DLD1 (cell line): ENCODE measurements around the gene PDXK.
"Not testable (repeated sequence)": the region's sequence is repeated elsewhere in the genome, so short reads cannot be mapped to it uniquely, and the experiment has no call there.

ENCODE experiments used
- in situ Hi-C: cut with HindIII; loops from 2 replicates; pipeline ENCODE4 v1.10.0; 2017; ENCODE audit warnings: low sequenced_read_pairs

PDXK gene

GRCh38 chr21:43718872-43719747 is at the start of gene PDXK:
TSS of gene PDXK (plus strand) at chr21:43719129. CDS start at chr21:43719295, 166 bp downstream.
- in situ Hi-C loops: no loop called here

DNA sequence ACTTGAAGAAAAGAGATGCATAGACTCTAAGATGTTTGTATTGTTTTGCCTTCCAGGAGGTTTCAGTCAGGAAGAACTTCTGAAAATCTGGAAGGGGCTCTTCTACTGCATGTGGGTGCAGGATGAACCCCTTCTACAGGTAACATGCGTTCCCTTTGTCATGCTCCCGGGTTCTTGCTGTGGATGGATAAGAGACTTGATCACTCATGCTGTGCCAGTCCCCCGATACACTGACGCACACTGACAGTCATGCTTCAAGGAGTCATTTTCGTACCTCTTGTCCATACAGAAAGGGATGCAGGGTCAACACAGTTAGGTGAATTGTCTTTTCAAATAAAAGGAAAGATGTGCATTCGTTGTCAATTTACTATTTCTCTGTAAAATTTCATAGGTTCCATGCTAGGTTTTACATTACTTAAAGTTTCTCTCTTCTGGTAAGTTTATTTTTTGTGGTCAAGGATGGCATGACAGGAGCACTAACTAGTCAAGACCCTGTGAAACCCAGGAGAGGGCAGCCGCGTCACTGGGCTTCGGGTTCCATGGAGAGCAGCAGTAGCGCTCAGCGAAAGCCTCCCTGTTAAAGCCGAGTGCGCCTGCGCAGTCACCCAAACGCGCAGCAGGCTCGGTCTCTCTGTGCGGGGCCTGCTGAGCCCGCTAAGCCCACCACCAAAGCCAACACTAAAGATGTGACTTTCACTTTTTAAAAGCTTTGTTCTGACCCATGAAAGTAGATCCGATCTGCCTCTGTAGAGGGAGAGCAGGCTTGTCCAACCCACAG is 48.9 kb upstream of the PDXK start:
- in situ Hi-C loops: no loop called here

- in situ Hi-C loops: no loop called here
These were observed 43.1 kb upstream of the PDXK start for GRCh38 chr21:43675871-43676270.

DNA sequence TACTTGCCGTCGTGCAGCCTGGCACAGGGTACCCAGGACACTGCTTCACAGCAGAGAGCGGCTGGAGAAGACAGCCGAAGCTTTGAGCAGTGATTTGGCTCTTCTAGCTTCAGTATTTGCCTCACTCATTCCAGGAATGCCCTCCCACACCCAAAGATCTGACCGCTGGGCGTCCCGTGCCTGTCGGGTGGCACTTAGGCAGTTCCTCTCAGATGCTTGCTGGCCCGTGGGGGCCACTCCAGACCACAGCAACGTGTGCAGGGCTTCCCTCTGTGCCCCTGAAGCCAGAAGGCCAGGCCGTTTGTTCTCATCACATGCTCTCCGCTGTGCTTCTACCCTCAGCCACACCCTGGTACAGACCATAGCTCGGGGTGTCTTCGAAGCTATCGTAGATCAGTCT is 42.5 kb upstream of the PDXK start:
- in situ Hi-C loops: no loop called here

DNA sequence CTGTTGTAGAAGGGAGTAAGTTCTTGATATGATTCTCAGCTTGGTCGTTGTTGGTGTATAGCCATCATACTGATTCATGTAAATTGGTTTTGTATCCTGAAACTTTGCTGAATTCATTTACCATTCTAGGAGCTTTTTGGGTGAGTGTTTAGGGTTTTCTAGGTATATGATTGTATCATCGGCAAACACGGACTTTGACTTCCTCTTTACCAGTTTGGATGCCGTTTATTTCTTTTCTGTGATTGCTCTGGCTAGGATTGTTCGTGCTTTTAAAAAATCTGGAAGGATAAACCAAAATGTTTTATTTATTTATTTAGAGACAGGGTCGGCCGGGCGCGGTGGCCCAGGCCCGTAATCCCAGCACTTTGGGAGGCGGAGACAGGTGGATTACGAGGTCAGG is 39.0 kb upstream of the PDXK start:
- in situ Hi-C loops: no loop called here

- in situ Hi-C loops: not testable (repeated sequence)
These were observed 38.5 kb upstream of the PDXK start for GRCh38 chr21:43680421-43680820.

GRCh38 chr21:43681650-43682049 is 37.3 kb upstream of the PDXK start:
- in situ Hi-C loops: no loop called here

- in situ Hi-C loops: no loop called here
These were observed 34.5 kb upstream of the PDXK start for GRCh38 chr21:43684424-43684823.

- in situ Hi-C loops: no loop called here
These were observed 31.9 kb upstream of the PDXK start for GRCh38 chr21:43686811-43687565.

DNA sequence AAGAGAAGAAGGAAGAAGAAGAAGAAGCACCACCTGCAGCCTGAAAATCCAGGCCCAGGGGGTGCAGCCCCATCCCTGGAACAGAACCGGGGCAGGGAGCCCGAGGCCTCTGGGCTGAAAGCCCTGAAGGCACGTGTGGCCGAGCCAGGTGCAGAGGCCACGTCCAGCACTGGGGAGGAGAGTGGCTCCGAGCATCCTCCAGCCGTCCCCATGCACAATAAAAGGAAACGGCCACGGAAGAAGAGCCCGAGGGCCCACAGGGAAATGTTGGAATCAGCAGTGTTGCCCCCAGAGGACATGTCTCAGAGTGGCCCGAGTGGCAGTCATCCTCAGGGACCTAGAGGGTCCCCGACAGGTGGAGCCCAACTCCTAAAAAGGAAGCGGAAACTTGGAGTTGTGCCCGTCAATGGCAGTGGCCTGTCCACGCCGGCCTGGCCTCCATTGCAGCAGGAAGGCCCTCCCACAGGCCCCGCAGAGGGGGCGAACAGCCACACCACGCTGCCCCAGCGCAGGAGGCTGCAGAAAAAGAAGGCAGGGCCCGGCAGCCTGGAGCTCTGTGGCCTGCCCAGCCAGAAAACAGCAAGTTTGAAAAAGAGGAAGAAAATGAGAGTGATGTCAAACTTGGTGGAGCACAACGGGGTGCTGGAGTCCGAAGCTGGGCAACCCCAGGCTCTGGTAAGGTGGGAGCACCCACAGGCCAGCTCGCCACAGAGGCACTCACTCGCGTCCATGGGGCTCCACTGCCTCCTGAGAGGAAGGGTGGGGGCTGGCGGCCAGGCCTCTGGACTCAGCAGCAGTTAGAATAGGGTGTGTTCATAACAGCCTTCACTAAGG is 31.1 kb upstream of the PDXK start:
- in situ Hi-C loops: no loop called here

DNA sequence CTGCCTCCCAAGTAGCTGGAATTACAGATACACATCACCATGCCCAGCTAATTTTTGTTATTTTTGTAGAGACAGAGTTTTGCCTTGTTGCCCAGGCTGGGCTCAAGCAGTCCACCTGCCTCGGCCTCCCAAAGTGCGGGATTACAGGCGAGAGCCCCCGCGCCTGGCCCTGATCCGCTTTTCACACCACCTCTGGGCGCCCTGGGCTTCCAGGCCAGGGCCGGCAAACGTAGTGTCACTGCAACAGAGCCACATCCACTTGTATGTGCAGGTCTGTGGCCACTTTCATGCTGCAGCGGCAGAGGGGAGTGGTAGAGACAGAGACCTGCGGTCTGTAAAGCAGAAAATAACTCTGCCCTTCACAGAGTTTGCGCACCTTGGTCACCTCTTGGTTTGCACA is 30.0 kb upstream of the PDXK start:
- in situ Hi-C loops: no loop called here

DNA sequence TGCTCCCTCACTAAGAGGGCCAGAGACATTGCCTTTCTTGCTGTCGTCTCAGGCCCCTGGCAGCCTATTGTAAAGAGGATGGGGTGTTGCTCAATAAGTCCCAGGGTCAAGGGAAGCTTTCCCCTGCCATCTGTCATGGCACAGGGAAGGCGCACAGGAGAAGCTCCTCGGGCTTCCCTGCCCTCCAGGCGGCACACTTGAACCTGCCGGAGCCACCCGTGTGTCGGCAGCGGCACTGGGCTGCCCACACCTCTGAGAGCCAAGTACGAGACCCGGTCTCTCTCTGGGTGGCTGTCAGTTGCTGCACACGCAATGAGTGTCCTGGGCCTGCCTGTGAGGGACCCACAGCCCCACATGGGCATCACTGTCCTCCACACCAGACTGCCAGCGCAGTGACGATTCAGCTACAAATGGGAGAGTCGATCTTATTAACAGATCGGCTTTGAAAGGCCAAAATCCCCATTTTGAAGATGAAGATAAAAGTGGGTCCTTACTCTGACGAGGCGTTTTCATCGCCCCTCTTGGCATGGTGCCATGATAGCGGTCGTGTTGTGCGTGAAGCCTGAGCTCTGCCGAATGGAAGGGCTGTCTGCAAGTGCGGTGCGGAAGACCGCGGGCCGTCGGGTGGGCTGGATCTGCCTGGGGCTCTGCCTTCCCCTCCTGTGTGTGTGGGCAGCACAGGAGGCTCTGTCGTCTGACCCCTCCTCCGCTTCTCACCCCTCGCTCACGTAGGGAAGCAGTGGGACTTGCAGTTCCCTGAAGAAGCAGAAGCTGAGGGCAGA is 29.2 kb upstream of the PDXK start:
- in situ Hi-C loops: no loop called here

- in situ Hi-C loops: no loop called here
These were observed 28.6 kb upstream of the PDXK start for GRCh38 chr21:43690346-43690745.

- in situ Hi-C loops: no loop called here
These were observed 27.7 kb upstream of the PDXK start for GRCh38 chr21:43691086-43691795.

DNA sequence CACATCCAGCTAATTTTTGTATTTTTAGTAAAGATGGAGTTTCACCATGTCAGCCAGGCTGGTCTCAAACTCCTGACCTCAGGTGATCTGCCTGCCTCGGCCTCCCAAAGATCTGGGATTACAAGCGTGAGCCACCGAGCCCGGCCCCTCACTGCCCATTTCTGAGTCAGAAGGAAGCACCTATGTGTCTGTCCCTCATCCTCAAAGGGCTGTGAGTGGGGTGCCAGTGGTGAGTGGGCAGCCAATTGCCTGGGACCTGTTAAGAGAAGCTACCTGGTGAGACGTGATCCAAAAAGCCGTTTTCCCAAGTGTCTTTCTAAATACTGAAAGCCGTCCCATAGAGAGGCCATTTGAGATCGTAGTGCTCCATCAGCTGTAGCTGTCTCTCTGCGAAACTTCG is 27.1 kb upstream of the PDXK start:
- in situ Hi-C loops: no loop called here

DNA sequence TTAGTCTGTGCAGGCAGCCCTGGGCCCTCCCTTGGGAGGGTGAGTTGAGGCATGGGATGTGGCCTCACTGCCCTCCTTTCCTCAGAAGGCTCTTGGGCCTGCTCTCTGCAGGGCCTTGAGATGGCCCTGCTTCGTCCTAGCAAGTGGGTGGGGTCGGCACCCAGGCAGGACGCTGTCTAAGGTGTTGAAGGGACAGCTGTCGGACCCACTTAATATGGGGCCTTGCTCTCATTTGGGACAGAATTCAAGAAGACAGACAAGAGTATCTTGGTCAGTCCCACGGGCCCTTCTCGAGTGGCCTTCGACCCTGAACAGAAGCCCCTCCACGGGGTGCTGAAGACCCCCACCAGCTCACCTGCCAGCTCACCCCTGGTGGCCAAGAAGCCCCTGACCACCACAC is 26.0 kb upstream of the PDXK start:
- in situ Hi-C loops: no loop called here

- in situ Hi-C loops: no loop called here
These were observed 24.9 kb upstream of the PDXK start for GRCh38 chr21:43693981-43694380.

DNA sequence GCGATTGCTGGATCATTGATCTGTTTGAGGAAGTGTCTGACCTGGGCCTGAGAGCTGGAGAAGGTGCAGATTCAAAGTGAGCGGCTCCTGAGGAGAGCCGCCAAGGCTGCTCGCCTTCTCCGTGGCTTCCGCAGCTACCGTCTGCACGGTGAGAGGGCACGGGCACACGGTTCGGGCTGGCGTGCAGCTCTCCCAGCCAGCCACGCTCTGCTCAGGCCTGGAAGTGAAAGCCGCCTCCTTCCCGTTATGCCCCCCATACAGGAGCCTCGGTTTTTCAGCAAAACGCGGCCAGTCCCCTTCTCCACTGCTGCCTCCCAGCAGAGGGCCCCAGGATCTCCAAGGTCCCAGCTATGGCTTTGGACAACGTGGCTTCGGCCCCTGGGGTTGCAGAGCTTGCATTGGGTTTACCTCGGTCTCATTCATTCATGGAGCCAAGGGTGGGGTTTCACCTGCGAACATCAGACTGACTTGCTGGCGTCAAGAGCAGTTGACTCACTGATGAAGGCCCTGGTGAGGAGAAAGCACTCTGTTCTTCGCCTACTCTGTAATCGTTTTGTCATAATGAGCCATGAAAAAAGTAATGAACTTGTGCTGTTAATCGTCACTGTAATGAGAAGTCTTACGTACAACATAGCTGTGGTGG is 24.4 kb upstream of the PDXK start:
- in situ Hi-C loops: no loop called here

GRCh38 chr21:43696214-43696613 is 22.7 kb upstream of the PDXK start:
- in situ Hi-C loops: no loop called here
